HG03025 (cell line): ENCODE results near the gene SETD4.
"Not testable (repeated sequence)": the region's sequence is repeated elsewhere in the genome, so short reads cannot be mapped to it uniquely, and the experiment has no call there.

Source experiments
- ATAC-seq: cut with Tn5 transposase; IDR thresholded peaks from one replicate; pipeline ENCODE4 v1.9.1; 2021; ENCODE audit warnings: mild to moderate bottlenecking, moderate library complexity; ENCODE audit not compliant: unreplicated experiment, low FRiP score

The SETD4 gene, protein sequence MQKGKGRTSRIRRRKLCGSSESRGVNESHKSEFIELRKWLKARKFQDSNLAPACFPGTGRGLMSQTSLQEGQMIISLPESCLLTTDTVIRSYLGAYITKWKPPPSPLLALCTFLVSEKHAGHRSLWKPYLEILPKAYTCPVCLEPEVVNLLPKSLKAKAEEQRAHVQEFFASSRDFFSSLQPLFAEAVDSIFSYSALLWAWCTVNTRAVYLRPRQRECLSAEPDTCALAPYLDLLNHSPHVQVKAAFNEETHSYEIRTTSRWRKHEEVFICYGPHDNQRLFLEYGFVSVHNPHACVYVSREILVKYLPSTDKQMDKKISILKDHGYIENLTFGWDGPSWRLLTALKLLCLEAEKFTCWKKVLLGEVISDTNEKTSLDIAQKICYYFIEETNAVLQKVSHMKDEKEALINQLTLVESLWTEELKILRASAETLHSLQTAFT

DNA sequence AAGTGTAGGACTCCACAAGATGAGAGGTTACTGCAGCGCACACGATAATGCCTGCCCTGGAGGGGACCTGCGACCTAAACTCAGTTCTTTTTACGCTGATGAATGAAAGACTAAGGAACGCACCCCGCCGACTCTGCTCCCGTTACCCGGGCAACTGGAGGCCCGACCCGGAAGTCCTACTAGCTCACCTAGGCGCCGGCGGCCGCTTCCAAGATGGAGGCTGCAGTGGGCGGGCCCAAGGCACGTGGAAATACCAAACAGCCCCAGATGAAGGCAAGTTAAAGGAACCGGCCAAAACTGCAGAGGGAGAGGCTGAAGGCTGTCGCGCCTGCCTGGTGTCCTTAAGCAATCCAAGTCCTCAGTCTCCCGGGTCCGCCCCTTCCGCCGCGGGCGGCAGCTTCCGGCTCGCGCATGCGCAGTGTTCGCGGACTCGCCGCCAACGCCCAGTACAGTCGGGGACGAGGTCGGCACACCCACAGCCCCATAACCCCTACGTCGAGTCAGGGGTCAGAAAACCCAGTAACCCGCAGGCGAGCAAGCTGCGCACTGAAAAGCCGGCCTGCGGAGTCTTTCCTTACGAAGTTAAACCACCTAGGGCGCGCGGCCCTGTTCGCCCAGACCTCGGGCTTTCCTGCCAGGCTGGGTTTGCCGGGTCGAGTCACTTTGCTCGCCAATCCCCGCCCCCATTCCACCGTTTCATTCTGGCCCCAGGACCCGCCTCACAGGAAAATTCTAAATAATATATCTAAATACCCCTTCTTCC, at the start of gene SETD4:
SETD4 (minus strand) TSS at position 368 of the 763 bp plus-strand sequence. CDS start 1,638 bp downstream, outside the sequence.
- ATAC-seq = peak; percentile 87

DNA sequence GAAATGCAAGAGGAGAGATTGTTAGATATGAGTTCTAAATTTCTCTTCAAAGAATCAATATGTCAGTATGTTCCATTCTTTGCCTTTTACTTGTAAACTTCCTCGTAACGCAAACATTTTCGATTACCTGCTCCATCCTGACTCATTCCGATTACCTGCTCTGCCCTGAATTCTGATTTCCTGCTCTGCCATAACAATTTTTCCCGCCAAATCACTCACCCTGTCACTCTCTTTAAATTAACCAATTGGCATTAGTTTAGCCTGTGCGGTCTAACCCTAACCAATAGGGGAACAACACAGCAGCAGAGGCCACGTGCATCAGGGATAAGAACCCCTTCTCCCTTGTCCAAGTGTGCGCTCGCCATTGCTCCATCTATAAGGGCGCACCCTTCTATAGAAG, 49.5 kb upstream of the SETD4 start:
- ATAC-seq = no peak

DNA sequence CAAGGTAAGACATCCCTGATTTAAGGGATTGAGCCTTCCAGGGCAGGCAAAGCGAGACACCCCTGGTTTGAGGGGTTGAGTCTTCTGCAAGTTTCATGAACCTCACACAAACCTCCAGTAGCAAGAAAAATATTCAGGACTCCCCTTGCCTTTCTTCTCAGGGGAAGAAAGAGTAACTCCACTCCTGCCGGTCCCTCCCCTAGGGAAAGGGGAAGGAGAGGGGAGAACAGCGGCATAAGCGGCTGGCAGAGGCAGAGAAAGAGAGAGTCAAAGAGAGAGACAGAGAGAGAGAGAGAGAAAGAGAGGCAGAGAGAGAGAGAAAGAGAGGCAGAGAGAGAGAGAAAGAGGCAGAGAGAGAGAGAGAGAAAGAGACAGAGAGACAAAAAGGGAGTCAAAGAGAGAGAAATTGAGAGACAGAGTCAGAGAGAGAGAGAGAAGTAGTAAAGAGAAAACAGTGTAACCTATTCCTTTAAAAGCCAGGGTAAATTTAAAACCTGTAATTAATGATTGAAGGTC, 45.1 kb upstream of the SETD4 start:
- ATAC-seq = no peak

DNA sequence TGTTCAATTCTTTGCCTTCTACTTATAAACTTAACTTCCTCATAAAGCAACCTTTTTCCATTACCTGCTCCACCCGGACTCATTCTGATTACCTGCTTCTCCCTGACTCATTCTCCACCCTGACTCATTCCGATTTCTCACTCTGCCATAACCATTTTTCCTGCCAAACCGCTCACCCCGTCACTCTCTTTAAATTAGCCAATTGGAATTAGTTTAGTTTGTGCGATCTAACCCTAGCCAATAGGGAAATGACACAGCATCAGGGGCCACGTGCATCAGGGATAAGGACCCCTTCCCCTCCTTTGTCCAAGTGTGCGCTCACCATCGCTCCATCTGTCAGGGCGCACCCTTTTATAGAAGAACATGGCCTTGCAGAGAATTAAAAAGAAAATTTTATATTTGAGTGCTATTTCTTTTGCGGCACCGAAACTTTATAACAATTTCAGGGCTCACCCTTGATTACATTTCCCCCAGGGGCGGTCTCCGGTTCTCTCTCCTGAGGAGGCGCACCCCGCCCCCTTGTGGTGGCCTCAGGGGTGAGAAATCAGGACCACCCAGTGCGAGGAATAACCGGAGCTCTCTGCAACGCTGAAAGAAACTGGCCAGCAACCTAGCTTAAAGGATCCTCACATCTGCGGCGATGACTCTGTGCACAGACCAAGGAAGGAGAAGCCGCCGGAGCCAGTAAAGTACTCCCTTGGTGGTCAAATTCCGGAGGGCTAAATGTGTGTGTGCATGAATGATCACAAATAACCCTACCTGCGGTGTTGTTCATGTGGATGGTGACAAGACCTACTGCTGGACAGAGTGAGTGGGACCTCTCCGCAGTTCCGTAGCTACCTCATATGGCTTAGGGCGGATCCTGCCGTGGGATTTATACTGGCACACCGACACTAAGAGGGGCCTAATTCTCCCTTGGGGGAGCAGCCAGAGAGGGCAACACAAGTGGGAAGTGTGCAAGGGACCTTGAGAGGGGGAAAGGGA, 44.3 kb upstream of the SETD4 start:
- ATAC-seq = no peak

DNA sequence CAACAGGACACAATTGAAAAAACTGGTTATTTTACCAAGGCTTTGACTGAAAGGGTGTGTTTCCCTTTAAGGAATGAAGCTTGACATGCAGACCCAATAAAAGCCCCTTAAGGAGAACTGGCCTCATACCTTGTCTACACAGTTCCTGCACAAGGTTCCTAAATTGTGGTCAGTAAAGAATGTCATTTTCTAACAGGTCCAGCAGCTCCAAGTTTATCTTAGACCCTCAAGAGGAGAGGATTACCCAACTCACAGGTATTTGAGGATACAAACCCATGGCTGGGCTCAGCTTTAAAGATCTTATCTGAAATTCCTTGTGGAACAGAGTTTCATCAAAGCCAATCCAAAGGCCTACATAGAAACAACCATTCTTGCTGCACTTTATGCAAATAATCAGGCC, 43.1 kb upstream of the SETD4 start:
- ATAC-seq = no peak

DNA sequence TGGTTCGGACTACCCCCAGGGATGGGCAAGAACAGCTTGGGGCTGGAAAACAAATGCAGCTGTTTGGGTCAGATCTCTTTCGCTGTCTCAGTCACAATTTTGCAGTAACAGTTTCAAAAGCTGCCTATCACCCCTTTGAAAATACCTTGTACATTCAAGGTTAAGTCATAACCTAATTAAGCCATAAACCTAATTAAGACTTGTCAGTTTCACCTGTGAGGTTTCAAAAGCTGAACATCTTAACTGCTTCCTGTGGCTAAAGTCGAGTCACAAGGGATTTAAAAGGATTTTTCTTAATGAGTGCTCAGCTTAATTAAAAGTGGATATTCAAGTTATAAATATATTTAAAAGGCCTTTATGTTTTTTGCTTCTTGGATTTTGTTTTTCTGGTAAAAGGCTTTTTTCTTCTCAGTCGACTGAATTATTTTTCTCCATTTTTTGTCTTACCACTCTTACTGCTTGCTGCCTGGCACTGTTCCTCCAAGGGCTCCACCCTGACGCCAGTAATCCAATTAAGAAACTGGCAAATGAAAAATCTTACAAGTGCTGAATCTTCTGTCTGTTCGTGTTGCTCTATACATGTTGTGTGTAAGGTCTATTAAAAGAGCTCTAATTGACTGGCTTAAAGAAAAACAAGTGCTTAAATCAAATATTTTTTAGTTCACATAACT, 40.8 kb upstream of the SETD4 start:
- no peak for ATAC-seq

DNA sequence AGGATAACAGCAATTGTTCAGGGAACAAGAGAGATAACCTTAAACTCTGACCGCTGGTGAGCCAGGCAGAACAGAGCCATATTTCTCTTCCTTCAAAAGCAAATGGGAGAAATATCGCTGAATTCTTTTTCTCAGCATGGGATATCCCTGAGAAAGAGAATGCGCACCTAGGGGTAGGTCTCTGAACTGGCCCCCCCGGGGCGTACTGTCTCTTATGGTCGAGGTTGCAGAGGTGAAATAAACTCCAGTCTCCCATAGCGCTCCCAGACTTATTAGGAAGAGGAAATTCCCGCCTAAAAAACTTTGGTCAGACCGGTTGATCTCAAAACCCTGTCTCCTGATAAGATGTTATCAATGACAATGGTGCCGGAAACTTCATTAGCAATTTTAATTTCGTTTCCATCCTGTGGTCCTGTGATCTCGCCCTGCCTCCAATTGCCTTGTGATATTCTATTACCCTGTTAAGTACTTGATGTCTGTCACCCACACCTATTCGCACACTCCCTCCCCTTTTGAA, 39.4 kb upstream of the SETD4 start:
- ATAC-seq = not testable (repeated sequence)

DNA sequence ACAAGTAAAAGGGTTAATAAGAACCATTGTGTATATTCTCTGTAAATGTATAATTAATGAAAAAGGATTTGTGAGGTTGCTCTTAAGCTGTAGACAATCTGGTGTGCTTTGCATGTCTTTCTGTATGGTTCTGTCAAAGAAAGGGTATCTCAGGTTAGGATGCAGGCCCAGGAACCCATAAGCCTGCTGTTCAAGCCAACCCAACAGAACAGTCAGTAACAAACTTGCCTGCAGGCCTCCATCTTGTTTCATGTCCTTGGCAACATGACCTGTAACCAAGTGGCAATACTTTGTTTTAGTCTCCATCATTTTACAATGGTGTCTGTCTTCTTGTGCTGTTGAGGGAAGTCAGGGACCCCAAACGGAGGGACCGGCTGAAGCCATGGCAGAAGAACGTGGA, 38.7 kb upstream of the SETD4 start:
- ATAC-seq = no peak

DNA sequence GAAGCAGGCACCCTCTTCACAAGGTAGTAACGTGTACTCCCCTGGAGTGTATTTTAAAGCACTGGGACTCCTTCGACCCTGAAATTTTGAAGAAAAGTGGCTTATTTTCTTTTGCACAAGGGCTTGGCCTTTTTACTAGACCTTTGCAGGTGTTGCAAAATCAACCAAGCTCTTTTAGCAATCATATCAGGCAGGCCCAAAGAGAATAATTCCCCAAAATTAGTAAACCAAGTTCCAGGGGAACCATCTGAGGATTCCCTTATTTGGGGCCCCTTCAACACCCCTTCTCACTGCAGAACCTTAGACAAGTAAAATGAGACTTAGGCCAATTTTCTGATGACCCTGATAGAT, 37.8 kb upstream of the SETD4 start:
- no peak for ATAC-seq

DNA sequence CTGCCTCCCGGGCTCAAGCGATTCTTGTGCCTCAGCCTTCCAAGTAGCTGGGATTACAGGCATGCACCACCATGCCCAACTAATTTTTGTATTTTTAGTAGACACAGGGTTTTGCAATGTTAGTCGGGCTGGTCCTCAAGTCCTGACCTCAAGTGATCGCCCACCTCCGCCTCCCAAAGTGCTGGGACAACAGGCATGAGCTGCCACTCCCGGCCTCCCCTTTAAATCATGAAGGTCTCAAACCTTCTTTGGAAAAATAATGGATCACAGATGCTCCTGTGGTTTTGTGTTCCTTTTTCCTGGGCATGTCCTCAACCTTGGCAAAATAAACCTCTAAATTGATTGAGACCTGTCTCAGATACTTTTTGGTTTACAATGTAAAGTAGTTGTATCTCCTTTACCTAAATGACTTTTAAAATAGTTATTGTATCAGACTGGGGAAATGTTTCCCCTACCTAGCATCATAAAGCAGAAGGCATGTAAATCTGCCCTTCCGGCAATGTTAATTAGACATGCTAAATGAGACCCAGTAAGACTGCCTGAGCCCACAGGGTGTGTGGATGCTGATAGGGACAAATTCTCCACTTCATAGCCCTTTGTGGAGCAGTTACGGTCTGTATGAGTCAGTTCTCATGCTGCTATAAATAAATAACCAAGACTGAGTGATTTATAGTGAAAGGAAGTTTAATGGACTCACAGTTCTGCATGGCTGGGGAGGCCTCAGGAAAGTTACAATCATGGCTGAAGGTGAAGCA, 37.3 kb upstream of the SETD4 start:
- ATAC-seq = no peak

DNA sequence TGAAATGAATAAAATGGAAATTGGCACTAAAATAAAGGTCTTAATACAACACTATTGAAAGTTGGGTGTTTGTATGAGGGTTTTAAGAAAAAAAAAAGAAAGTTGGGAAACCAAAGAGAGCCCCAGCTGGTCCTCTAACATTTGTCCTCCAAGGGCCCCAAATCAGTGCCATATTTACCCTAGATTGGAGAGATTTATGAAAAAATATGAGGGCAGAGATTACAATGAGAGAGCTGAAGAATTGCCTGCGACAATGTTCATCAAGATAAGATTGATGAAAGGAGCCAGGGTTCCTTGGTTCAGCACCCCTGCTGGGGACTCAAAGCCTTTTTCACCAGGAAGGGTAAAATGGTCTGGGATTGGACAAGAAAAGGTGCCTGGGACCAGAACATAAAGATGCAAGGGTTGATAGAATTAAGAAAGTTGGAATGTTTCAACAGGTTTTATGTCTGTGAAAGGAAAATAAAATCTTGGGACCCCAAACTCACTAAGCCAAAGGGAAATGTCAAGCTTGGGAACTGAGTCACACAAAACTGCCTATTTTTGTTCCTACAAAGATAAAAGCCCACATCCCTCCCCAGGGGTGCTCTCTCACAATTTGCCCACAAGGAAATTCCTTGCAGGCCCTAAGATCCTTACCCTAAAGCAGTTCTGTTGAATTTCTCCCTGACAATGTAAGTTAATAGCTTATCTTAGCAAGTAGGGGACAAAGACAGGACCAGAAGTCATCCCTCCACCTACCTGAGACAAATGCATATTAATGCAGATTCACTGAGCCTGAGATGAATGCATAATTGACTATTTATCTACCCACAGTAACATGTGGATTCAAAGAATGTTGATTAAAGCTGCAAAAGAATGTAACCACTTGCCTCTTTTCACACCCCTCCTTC, 36.3 kb upstream of the SETD4 start:
- no peak for ATAC-seq

DNA sequence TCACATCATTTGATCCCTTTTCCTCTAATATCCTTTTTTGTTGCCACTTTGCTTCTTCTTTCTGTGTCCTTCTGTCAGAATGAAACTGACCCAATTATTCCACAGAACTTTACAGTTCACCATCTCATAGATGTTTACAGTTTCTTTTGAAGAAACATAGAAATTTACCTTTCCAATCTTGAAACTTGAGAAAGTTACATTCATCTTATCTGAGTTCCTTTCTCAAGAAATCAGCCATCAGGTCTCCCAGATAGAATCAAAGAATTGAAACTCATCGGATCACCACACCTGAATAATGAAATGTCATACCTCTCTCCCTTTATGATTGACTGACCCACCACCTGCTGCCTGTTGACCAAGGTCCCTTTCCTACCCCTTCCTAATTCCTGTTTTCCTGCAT, 33.2 kb upstream of the SETD4 start:
- ATAC-seq = no peak

DNA sequence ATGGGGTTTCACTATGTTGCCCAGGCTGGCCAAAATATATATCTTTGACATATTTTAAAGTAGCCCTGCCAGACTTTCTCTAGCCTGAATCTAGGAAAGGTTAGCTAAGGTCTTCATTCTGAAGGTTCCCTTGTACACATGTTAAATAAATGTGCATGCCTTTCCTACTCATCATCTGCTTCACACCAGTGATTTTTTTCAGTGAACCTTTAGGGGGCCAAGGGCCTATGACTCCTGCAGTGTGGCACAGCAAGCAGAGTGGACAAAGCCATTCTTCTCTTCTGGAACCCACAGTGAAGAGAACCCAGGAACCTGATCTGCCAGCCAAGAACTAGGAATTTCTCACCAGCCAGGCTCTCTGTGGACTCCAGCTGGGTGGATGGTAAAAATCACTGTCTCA, 32.4 kb upstream of the SETD4 start:
- ATAC-seq = no peak

DNA sequence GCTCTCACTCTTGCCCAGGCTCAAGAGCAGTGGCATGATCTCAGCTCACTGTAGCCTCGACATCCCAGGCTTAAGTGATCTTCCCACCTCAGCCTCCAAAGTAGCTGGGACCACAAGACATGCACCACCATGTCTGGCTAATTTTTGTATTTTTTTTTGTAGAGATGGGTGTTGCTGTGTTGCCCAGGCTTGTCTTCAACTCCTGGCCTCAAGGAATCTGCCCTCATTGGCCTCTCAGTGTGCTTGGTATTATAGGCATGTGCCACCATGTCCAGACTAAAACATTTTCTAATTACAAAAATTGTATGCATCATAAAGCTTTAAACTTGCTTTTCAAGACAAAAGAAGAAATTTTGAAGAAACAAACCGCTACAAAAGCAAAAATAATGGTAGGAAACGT, 29.6 kb upstream of the SETD4 start:
- no peak for ATAC-seq

DNA sequence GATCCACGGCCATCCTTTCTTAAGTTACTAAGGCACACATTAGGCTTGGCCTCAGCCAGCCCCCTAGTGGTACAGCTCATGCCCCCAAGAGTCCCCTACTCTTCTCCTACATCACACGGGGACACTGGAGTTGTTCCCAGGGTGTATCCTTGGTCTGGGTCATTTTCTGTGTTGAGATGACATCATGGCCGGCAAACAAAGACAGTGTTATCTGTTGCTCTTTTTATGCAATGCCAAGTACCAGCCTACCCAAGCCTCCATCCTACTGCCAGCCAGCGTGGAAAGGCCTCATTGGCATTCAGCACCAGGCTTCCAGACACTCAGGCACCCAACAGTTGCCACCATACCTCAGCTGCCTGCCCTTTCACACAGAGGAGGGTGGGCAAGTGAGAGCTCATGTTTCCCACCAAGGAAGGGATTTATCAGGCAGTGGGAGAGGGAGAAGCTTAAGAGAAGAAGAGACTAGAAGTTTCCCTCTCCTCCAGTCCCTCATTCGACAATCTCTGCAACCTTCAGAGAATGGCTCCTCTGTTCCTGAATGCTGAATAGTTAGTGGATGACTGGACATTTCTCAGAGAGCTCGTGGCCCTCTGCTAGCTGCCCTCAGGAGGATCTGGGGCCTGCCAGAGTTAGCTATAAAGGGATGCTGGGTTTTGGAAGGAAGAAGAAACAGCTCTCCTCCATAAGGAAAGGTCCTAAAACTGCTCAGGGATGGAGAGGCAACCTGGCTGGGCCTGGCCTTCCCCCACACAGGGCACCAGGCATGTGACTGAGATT, 27.2 kb upstream of the SETD4 start:
- no peak for ATAC-seq

DNA sequence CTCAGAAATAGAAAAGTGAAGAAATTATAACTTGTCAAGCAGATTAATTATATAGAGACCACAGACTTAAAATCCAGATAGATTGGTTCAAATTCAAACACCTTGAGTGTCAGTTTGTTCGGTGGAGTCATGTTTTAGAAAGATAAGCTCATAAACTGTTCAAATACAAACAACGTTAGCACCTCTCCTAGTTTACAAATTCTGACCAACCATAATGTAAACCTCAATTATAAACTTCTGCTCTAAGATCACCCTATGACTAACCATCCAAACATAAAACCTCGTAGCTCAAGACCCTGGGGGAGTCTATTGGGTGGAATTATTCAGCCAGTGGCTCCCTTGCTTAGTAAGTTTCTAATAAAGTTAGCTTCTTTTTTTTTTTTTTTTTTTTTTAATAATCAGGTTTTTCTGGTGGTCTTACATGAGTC, 21.9 kb upstream of the SETD4 start:
- no peak for ATAC-seq

DNA sequence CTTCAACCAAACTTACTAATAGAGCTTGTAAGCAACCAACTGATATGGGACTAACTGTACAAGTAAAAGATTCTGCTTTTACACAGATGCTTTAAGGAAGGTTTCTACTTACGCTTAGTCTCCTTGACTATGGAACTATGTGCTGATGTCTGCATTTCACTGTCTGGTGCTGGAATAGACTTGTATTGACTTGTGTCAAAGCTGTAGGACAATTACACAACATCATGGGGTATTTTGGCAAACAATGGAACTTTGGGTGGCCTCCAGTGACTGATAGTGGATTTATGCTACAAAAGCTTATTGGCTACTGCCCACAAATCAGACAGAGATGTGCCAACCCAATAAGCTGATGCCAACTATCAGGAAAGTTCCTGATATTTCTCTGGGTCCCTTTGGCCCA, 20.1 kb upstream of the SETD4 start:
- no peak for ATAC-seq
